Breast epithelium (tissue), 3 donors: ENCODE results near the gene UNC93B1.

Source experiments
- POLR2AphosphoS5 ChIP-seq, 3 donors: sonication (generic); formaldehyde crosslinking; IDR thresholded peaks; one replicate each; pipeline ENCODE4 v1.6.1; 2017; ENCODE audit warnings: antibody characterized with exemption in 3 of 3
- TF ChIP-seq, protein P1 (sequence below), 3 donors: fragments of 450-650 bp; IDR thresholded peaks; one replicate each; pipeline ENCODE4 v1.5.1; 2016 to 2017; ENCODE audit warnings: antibody characterized with exemption in 3 of 3, mild to moderate bottlenecking in 3 of 3, moderate library complexity in 3 of 3

DNA sequence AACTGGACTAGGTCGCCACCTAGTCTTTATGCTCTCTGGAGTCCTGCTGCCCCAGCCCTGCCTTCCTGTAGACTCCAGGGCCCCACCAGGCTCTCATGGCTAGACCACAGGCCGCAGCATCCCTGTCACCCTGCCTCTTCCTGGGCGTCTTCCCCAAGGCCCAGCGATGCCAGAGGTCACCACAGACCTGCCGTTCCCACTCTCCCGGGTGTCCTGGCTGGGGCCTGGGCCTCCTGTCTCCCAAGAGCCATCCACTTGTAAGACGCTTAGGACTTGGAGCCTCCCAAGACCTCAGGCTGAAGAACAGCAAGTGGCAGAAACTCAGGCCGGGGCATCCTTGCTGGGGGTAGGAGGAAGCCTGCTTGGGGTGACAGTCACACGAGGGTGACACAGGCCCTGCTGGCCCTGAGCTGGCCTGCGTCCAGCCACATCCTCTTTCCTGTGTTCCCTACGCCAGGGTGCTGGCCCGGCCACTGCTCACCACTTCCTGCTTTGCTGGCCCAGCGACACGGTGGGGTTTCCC, 32.9 kb upstream of the UNC93B1 start:
- TF ChIP-seq, protein P1, sequence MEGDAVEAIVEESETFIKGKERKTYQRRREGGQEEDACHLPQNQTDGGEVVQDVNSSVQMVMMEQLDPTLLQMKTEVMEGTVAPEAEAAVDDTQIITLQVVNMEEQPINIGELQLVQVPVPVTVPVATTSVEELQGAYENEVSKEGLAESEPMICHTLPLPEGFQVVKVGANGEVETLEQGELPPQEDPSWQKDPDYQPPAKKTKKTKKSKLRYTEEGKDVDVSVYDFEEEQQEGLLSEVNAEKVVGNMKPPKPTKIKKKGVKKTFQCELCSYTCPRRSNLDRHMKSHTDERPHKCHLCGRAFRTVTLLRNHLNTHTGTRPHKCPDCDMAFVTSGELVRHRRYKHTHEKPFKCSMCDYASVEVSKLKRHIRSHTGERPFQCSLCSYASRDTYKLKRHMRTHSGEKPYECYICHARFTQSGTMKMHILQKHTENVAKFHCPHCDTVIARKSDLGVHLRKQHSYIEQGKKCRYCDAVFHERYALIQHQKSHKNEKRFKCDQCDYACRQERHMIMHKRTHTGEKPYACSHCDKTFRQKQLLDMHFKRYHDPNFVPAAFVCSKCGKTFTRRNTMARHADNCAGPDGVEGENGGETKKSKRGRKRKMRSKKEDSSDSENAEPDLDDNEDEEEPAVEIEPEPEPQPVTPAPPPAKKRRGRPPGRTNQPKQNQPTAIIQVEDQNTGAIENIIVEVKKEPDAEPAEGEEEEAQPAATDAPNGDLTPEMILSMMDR (IDR thresholded peaks at IDR 0.05) = no peak
- TF ChIP-seq POLR2AphosphoS5 (IDR thresholded peaks at IDR 0.05) = peak in 1 of 3 donors; percentile 13
